Gastrocnemius medialis (tissue), 4 donors: ENCODE measurements around the gene WDR54.

ENCODE experiments used
- CTCF ChIP-seq, 5 experiments: fragments of 450-650 bp in 3 of 5; fragments of 200-600 bp in 2 of 5; sonication (generic) in 2 of 5; IDR thresholded peaks in 4 of 5; conservative IDR thresholded peaks in 1 of 5; 1 replicate in 4 of 5; 2 replicates in 1 of 5; pipeline ENCODE4 v1.5.1; 2016 to 2019; ENCODE audit warnings: antibody characterized with exemption in 5 of 5, mild to moderate bottlenecking in 3 of 5, moderate library complexity in 3 of 5
- POLR2A ChIP-seq, 2 donors: fragments of 450-650 bp; IDR thresholded peaks; one replicate each; pipeline ENCODE4 v1.6.1; 2017; ENCODE audit warnings: antibody characterized with exemption in 2 of 2, mild to moderate bottlenecking in 2 of 2, moderate library complexity in 2 of 2

DNA sequence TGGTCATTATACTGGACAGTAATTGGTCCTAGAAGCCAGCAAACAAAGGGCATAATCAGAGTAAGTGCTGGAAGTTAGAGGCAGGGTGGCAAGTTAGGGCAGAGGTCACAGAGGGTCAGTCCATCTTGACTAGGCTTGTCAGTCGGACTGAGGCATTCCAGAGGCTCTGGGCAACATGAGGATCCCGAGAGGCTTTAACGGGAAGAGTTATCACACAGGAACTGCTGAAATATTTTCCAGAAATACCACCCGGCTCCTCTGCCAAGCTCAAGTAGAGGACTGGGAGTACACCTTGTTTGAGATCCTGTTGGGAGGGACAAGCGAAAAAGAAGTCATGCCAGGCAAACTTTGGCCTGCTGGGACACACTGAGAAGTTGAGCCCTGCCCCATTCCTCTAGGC is 13.8 kb upstream of the WDR54 start:
- no peak for TF ChIP-seq CTCF (IDR thresholded peaks at IDR 0.05 in 4 of 5, conservative IDR thresholded peaks at IDR 0.05 in 1 of 5)
- no peak for TF ChIP-seq POLR2A (IDR thresholded peaks at IDR 0.05)
